Measurements from ENCODE around the gene KATNAL1. TPM values are rescaled to one million over a fixed set of nuclear protein-coding genes. Genes with fewer than 3 reads are reported as not detected.

The KATNAL1 gene
- total RNA-seq, 1 donor from 2014 or later, result 29.1 TPM

GRCh38 chr13:30216111-30216510 lies 91.2 kb downstream of the KATNAL1 start:
- DNase-seq (ENCODE audit: low read depth, low spot score), result no peak
- TF ChIP-seq, protein P1, sequence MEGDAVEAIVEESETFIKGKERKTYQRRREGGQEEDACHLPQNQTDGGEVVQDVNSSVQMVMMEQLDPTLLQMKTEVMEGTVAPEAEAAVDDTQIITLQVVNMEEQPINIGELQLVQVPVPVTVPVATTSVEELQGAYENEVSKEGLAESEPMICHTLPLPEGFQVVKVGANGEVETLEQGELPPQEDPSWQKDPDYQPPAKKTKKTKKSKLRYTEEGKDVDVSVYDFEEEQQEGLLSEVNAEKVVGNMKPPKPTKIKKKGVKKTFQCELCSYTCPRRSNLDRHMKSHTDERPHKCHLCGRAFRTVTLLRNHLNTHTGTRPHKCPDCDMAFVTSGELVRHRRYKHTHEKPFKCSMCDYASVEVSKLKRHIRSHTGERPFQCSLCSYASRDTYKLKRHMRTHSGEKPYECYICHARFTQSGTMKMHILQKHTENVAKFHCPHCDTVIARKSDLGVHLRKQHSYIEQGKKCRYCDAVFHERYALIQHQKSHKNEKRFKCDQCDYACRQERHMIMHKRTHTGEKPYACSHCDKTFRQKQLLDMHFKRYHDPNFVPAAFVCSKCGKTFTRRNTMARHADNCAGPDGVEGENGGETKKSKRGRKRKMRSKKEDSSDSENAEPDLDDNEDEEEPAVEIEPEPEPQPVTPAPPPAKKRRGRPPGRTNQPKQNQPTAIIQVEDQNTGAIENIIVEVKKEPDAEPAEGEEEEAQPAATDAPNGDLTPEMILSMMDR (conservative IDR thresholded peaks at IDR 0.05), result no peak

GRCh38 chr13:30212256-30212655 lies 95.1 kb downstream of the KATNAL1 start:
- H3K27me3 Mint-ChIP-seq (ENCODE audit: low read depth), result no peaks in the 10 kb centered on the region
- H3K27ac Mint-ChIP-seq (ENCODE audit: unreplicated experiment), result no peak overlapping the region
- no peaks in the 10 kb centered on the region for H3K9me3 Mint-ChIP-seq
- TF ChIP-seq, protein P1 (conservative IDR thresholded peaks at IDR 0.05), result no peak
- no peaks in the 10 kb centered on the region for H3K4me1 Mint-ChIP-seq
- no peak for DNase-seq (ENCODE audit: low read depth, low spot score)
- no peak overlapping the region for H3K4me3 Mint-ChIP-seq
- peaks cover 27% of the 10 kb centered on the region for H3K36me3 Mint-ChIP-seq (ENCODE audit: low read depth)

More at GRCh38 chr13:30216111-30216510, 91.2 kb downstream of the KATNAL1 start:
- Mint-ChIP-seq H3K36me3 (ENCODE audit: low read depth) (peaks cover 29% of the 10 kb centered on the region), H3K9me3 (no peaks in the 10 kb centered on the region), H3K27me3 (ENCODE audit: low read depth) (no peaks in the 10 kb centered on the region), H3K4me3 (no peak overlapping the region), H3K4me1 (no peaks in the 10 kb centered on the region), H3K27ac (ENCODE audit: unreplicated experiment) (no peak overlapping the region)

GRCh38 chr13:30211745-30212144 lies 95.6 kb downstream of the KATNAL1 start:
- no peaks in the 10 kb centered on the region for H3K9me3 Mint-ChIP-seq

DNA sequence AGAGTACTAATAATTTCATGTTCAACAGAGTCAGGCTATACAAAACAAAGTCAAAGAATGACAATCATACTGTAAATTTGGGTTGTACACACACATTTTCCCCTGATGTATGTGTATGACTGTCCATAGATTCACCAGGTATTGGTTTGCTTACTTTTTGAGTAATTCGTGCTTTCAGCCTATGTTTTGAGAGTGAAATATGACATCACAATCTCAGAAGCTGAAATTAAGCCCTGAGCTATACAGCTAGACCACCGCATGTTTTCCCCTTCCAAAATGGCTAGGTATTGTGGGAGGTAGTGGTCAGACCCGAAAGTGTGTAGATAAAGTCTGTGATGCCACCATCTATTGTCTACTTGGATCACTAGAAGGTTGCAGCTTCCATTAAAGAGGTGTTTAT lies 102.8 kb downstream of the KATNAL1 start:
- TF ChIP-seq, protein P1 (conservative IDR thresholded peaks at IDR 0.05), result no peak
- peaks cover 14% of the 10 kb centered on the region for H3K36me3 Mint-ChIP-seq (ENCODE audit: low read depth)
- H3K4me1 Mint-ChIP-seq, result no peaks in the 10 kb centered on the region
- H3K9me3 Mint-ChIP-seq, result no peaks in the 10 kb centered on the region
- H3K27ac Mint-ChIP-seq (ENCODE audit: unreplicated experiment), result no peak overlapping the region
- H3K4me3 Mint-ChIP-seq, result no peak overlapping the region
- H3K27me3 Mint-ChIP-seq (ENCODE audit: low read depth), result no peaks in the 10 kb centered on the region
- DNase-seq (ENCODE audit: low read depth, low spot score), result no peak

More at GRCh38 chr13:30211745-30212144, 95.6 kb downstream of the KATNAL1 start:
- Mint-ChIP-seq H3K27me3 (ENCODE audit: low read depth) (no peaks in the 10 kb centered on the region), H3K27ac (ENCODE audit: unreplicated experiment) (no peak overlapping the region), H3K36me3 (ENCODE audit: low read depth) (peaks cover 27% of the 10 kb centered on the region), H3K4me3 (no peak overlapping the region), H3K4me1 (no peaks in the 10 kb centered on the region)
- TF ChIP-seq, protein P1 (conservative IDR thresholded peaks at IDR 0.05), result no peak
- no peak for DNase-seq (ENCODE audit: low read depth, low spot score)

GRCh38 chr13:30196025-30196424 lies 111.3 kb downstream of the KATNAL1 start:
- TF ChIP-seq, protein P1 (conservative IDR thresholded peaks at IDR 0.05), result no peak
- no peak overlapping the region for H3K27ac Mint-ChIP-seq (ENCODE audit: unreplicated experiment)

More at GRCh38 chr13:30196025-30196424, 111.3 kb downstream of the KATNAL1 start:
- Mint-ChIP-seq H3K9me3 (no peaks in the 10 kb centered on the region), H3K27me3 (ENCODE audit: low read depth) (no peaks in the 10 kb centered on the region), H3K36me3 (ENCODE audit: low read depth) (no peaks in the 10 kb centered on the region), H3K4me1 (peaks cover 11% of the 10 kb centered on the region), H3K4me3 (no peak overlapping the region)
- DNase-seq (ENCODE audit: low read depth, low spot score), result no peak
